SK-N-SH (cell line): Measurements from ENCODE around the gene ATCAY. TPM values are rescaled to one million over a fixed set of nuclear protein-coding genes. Genes with fewer than 3 reads are reported as not detected.

Source experiments
- CTCF ChIA-PET: fragments of 300-600, 350-600 bp; formaldehyde crosslinking; extraction: SDS; loops from one replicate; lab custom pipeline; 2021; lab: Yijun Ruan, JAX
- POLR2A ChIA-PET: fragments of 350-600 bp; sonication (Branson Sonifier 250); formaldehyde crosslinking; extraction: SDS; loops from one replicate; lab custom pipeline; 2020; ENCODE audit warnings: antibody characterized with exemption, inconsistent platforms; lab: Yijun Ruan, JAX
- DNase-seq: peaks from one replicate; pipeline ENCODE4 v3.0.0; 2012
- H2AFZ ChIP-seq: fragments of 200-600 bp; sonication (generic); 2 replicates; pipeline ENCODE4 v1.8.1; 2016; ENCODE audit warnings: antibody characterized with exemption, mild to moderate bottlenecking, low read depth
- H3F3A ChIP-seq: fragments of 200-600 bp; sonication (generic); replicated peaks from 2 replicates; pipeline ENCODE3; 2016; ENCODE audit warnings: antibody characterized with exemption, mild to moderate bottlenecking; ENCODE audit not compliant: insufficient read depth
- H3K27ac ChIP-seq, 2 experiments: fragments of 200-500 bp in 1 of 2; fragments of 200-600 bp in 1 of 2; sonication (Bioruptor generic) in 1 of 2; sonication (generic), shearing (Covaris generic) in 1 of 2; 2 replicates each; pipeline versions ENCODE4 v1.5.1 to v1.6.1; 2014 to 2016; ENCODE audit warnings: low read depth in 2 of 2, inconsistent platforms in 1 of 2, low read length in 1 of 2, mild to moderate bottlenecking in 1 of 2, mixed read lengths in 1 of 2
- H3K27me3 ChIP-seq: fragments of 200-600 bp; sonication (generic), shearing (Covaris generic); 2 replicates; pipeline ENCODE4 v1.6.1; 2016; ENCODE audit warnings: mixed run types; ENCODE audit not compliant: insufficient read depth
- H3K36me3 ChIP-seq, 2 experiments: fragments of 200-500 bp in 1 of 2; fragments of 200-600 bp in 1 of 2; sonication (Bioruptor generic) in 1 of 2; sonication (generic) in 1 of 2; replicated peaks in 1 of 2; 2 replicates each; pipeline versions ENCODE3 to v1.5.1; 2014 to 2016; ENCODE audit warnings: low read length in 1 of 2, mild to moderate bottlenecking in 1 of 2; ENCODE audit not compliant: insufficient read depth in 2 of 2, control insufficient read depth in 1 of 2
- H3K4me1 ChIP-seq, 2 experiments: fragments of 200-500 bp in 1 of 2; fragments of 200-600 bp in 1 of 2; sonication (Bioruptor generic) in 1 of 2; sonication (generic), shearing (Covaris generic) in 1 of 2; 2 replicates each; pipeline versions ENCODE4 v1.5.1 to v1.6.1; 2014 to 2016; ENCODE audit warnings: low read depth in 1 of 2, low read length in 1 of 2, mixed run types in 1 of 2; ENCODE audit not compliant: insufficient read depth in 2 of 2, control insufficient read depth in 1 of 2
- H3K4me2 ChIP-seq: fragments of 200-600 bp; sonication (generic), shearing (Covaris generic); 2 replicates; pipeline ENCODE4 v1.6.1; 2017; ENCODE audit warnings: mixed run types
- H3K4me3 ChIP-seq, 2 experiments: fragments of 200-500 bp in 1 of 2; fragments of 200-600 bp in 1 of 2; sonication (Bioruptor generic) in 1 of 2; sonication (generic), shearing (Covaris generic) in 1 of 2; 2 replicates each; pipeline versions ENCODE4 v1.5.1 to v1.8.1; 2014 to 2016; ENCODE audit warnings: low read depth in 2 of 2, inconsistent platforms in 1 of 2, low read length in 1 of 2, mild to moderate bottlenecking in 1 of 2, mixed read lengths in 1 of 2, moderate library complexity in 1 of 2
- H3K79me2 ChIP-seq: fragments of 200-600 bp; sonication (generic); 2 replicates; pipeline ENCODE4 v1.8.1; 2017; ENCODE audit warnings: mild to moderate bottlenecking; ENCODE audit not compliant: insufficient read depth
- H3K9ac ChIP-seq: fragments of 200-600 bp; sonication (generic); 2 replicates; pipeline ENCODE4 v1.6.1; 2017; ENCODE audit warnings: mixed run types
- H3K9me2 ChIP-seq: fragments of 200-600 bp; sonication (generic); 2 replicates; pipeline ENCODE4 v1.6.1; 2017; ENCODE audit warnings: mixed run types
- H3K9me3 ChIP-seq: fragments of 200-600 bp; sonication (generic); 2 replicates; pipeline ENCODE4 v1.6.1; 2017; ENCODE audit warnings: mixed run types, mild to moderate bottlenecking, moderate library complexity
- H4K20me1 ChIP-seq: fragments of 200-600 bp; sonication (generic); 2 replicates; pipeline ENCODE4 v1.6.1; 2017; ENCODE audit warnings: mild to moderate bottlenecking, mixed run types; ENCODE audit not compliant: insufficient read depth
- EP300 ChIP-seq, 2 experiments: IDR thresholded peaks; 2 replicates each; pipeline versions ENCODE4 v1.4.0 to v1.6.1; 2012; ENCODE audit warnings: borderline replicate concordance in 1 of 2, low read depth in 1 of 2, low read length in 1 of 2
- EZH2phosphoT487 ChIP-seq: fragments of 200-600 bp; sonication (generic); IDR thresholded peaks from 2 replicates; pipeline ENCODE4 v1.6.1; 2017; ENCODE audit warnings: low read depth, mixed run types, mild to moderate bottlenecking, antibody characterized with exemption, moderate library complexity, borderline replicate concordance
- FOSL2 ChIP-seq: IDR thresholded peaks from 2 replicates; pipeline ENCODE4 v1.4.0; 2012; ENCODE audit warnings: low read depth, mild to moderate bottlenecking, moderate library complexity, borderline replicate concordance
- FOXJ3 ChIP-seq: sonication (generic); formaldehyde crosslinking; IDR thresholded peaks from 2 replicates; pipeline ENCODE4 v1.5.1; 2020; ENCODE audit warnings: mild to moderate bottlenecking, missing genetic modification reagents
- FOXM1 ChIP-seq: IDR thresholded peaks from 2 replicates; pipeline ENCODE4 v1.4.0; 2012; ENCODE audit warnings: low read depth, mild to moderate bottlenecking
- GATA2 ChIP-seq: sonication (generic); formaldehyde crosslinking; IDR thresholded peaks from 2 replicates; pipeline ENCODE4 v1.5.0; 2020; ENCODE audit warnings: mild to moderate bottlenecking, missing genetic modification reagents
- IRF3 ChIP-seq: fragments of 150-350 bp; IDR thresholded peaks from 2 replicates; pipeline ENCODE4 v1.6.1; 2016; ENCODE audit warnings: mild to moderate bottlenecking, low read depth, low read length
- RCOR1 ChIP-seq: fragments of 150-350 bp; IDR thresholded peaks from 2 replicates; pipeline ENCODE4 v1.6.1; 2017; ENCODE audit warnings: antibody characterized with exemption, low read length
- SIN3A ChIP-seq: IDR thresholded peaks from 2 replicates; pipeline ENCODE4 v1.6.1; 2012; ENCODE audit warnings: low read depth, mild to moderate bottlenecking, low read length, moderate library complexity, borderline replicate concordance
- SMC3 ChIP-seq: IDR thresholded peaks from 2 replicates; pipeline ENCODE4 v1.6.1; 2012; ENCODE audit warnings: low read depth, low read length, improper control_type of control experiment
- TCF12 ChIP-seq: IDR thresholded peaks from 2 replicates; pipeline ENCODE4 v1.4.0; 2012
- TEAD4 ChIP-seq: IDR thresholded peaks from 2 replicates; pipeline ENCODE4 v1.4.0; 2012; ENCODE audit warnings: mild to moderate bottlenecking, borderline replicate concordance; ENCODE audit not compliant: insufficient read depth
- USF2 ChIP-seq: fragments of 150-350 bp; IDR thresholded peaks from 2 replicates; pipeline ENCODE4 v1.6.1; 2017; ENCODE audit warnings: antibody characterized with exemption, low read length, low read depth, borderline replicate concordance
- ZBTB33 ChIP-seq: IDR thresholded peaks from 2 replicates; pipeline ENCODE4 v1.4.0; 2012; ENCODE audit warnings: low read depth, borderline replicate concordance
- WGBS: methylation state at CpG from one replicate; pipeline ENCODE4 v1.1.6; 2017; ENCODE audit warnings: low lambda C conversion rate; 5-methylcytosine and 5-hydroxymethylcytosine counted together
- polyA plus RNA-seq, 3 experiments: library from polyadenylated mRNA; depleted of rRNA; stranded (reverse); fragments of >200 nt; gene quantifications; 2 replicates each; pipeline ENCODE4 v1.2.3, GENCODE V29; 2012
- TF ChIP-seq, protein P1 (sequence below): IDR thresholded peaks from 2 replicates; pipeline ENCODE4 v1.4.0; 2012; ENCODE audit warnings: low read depth

Gene ATCAY
- polyA plus RNA-seq, 1 of the 3 experiments (the other 2 are of a cell fraction) = 0.84 TPM

- no peak overlapping the region for H3K27ac ChIP-seq
- peak; percentile 71 for DNase-seq
- H3K4me3 ChIP-seq = no peak overlapping the region
- H3F3A ChIP-seq = no peaks in the 10 kb centered on the region
- H3K9me2 ChIP-seq = no peaks in the 10 kb centered on the region
- H3K27me3 ChIP-seq = peaks cover 26% of the 10 kb centered on the region; the same call in 1 of the 2 replicates
- H3K9me3 ChIP-seq = no peaks in the 10 kb centered on the region
- H2AFZ ChIP-seq = no peak overlapping the region
- H3K4me2 ChIP-seq = no peak overlapping the region
- no peaks in the 10 kb centered on the region; a peak in 1 of 4 replicates for H3K4me1 ChIP-seq
- CTCF ChIA-PET = no interaction called here
- no peaks in the 10 kb centered on the region for H3K79me2 ChIP-seq
- H3K9ac ChIP-seq = no peak overlapping the region
- WGBS = 63% methylated on average over 20 of the region's 30 CpGs
- TF ChIP-seq FOSL2 = no peak
- no peak for TF ChIP-seq IRF3
- no peak for TF ChIP-seq SMC3
- no peak for TF ChIP-seq FOXM1
- TF ChIP-seq EZH2phosphoT487 = no peak
- TF ChIP-seq RCOR1 = no peak
- no peak for TF ChIP-seq EP300 (IDR thresholded peaks at IDR 0.05; ENCODE audit: borderline replicate concordance in 1 of 2, low read depth in 1 of 2, low read length in 1 of 2)
- no peak for TF ChIP-seq GATA2 (CRISPR knock-in tag)
- no peaks in the 10 kb centered on the region for H4K20me1 ChIP-seq
- no peaks in the 10 kb centered on the region for H3K36me3 ChIP-seq
- POLR2A ChIA-PET = no interaction called here
Observed at GRCh38 chr19:3867971-3868769, 12.3 kb upstream of the ATCAY start.

DNA sequence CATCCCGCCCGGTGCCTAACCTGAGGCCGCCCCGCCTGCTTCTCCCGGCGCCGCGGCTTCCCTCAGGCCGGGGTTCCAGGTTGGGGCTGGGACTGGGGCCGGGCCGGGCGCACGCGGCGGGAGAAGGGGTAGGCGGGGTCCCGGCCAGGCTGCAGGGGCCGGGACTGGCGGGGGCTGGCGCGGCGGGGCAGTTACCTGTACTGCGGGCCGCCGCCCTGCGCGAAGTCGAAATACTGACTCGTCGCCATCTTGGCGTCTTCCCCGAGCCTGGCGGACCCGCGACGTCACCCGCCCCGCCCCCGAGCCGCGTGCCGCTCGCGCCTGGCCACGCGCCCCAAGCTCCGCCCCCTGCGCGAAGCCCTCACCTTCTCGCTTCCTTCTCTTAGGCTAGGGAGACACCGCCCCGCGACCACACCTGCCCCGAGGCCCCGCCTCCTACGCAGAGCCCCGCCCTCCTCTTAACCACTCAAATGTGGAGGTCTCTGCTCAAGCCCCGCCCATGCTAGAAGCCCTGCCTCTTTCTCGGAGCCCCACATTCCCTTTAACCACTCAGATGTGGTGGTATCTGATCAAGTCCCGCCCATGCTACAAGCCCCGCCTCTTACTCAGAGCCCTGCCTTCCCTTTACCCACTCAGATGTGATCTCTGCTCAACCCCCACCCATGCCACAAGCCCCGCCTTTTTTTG is 11.6 kb upstream of the ATCAY start, which contains the start of gene ZFR2:
TSS of gene ZFR2 (minus strand) at position 269 of the 687 bp plus-strand sequence. CDS start at position 248, 21 bp downstream.
- Histone ChIP-seq H3K9me3 (no peaks in the 10 kb centered on the region), H3F3A (no peaks in the 10 kb centered on the region), H3K79me2 (no peaks in the 10 kb centered on the region), H3K27ac (no peak within 1 kb of the TSS), H3K4me2 (no peak within 1 kb of the TSS), H3K36me3 (no peaks in the 10 kb centered on the region), H3K4me1 (no peaks in the 10 kb centered on the region; a peak in 1 of 4 replicates), H3K9me2 (no peaks in the 10 kb centered on the region), H3K9ac (no peak within 1 kb of the TSS), H2AFZ (no peak within 1 kb of the TSS), H4K20me1 (no peaks in the 10 kb centered on the region), H3K27me3 (peaks cover 26% of the 10 kb centered on the region; the same call in 1 of the 2 replicates), H3K4me3 (no peak within 1 kb of the TSS)
- peak; percentile 86 for DNase-seq
- TF ChIP-seq SIN3A (no peak), ZBTB33 (no peak), FOXJ3 (no peak), TCF12 (no peak), TEAD4 (no peak), USF2 (no peak)
- TF ChIP-seq, protein P1, sequence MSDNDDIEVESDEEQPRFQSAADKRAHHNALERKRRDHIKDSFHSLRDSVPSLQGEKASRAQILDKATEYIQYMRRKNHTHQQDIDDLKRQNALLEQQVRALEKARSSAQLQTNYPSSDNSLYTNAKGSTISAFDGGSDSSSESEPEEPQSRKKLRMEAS = peak; percentile 36; the same call in 1 of the 2 replicates
- ChIA-PET CTCF (no interaction called here), POLR2A (interaction anchor here (0.7 kb wide), 1 partner anchor 324 kb away, joined by 3 read pairs; no protein-coding TSS in a partner anchor)
- 68% methylated on average over 6 of the region's 62 CpGs for WGBS
